Right lobe of liver (tissue), 6 donors: ENCODE results near the gene APOBEC4. TPM values are rescaled to one million over a fixed set of nuclear protein-coding genes. Genes with fewer than 3 reads are reported as not detected.

ENCODE experiments used
- ATAC-seq, 4 donors: fragments of 200-7000 bp; cut with Tn5 transposase; one replicate each; pipeline ENCODE4 v1.9.1; 2020; ENCODE audit warnings: mild to moderate bottlenecking in 4 of 4, moderate library complexity in 4 of 4
- DNase-seq, 3 donors: peaks; one replicate each; pipeline ENCODE4 v3.0.0-alpha.2; 2020
- H3K27ac ChIP-seq, 3 donors: fragments of 200-600 bp; one replicate each; pipeline ENCODE4 v1.8.0; 2022
- H3K27me3 ChIP-seq, 2 donors: fragments of 200-600 bp; one replicate each; pipeline ENCODE4 v1.8.0; 2022
- H3K36me3 ChIP-seq, 4 donors: fragments of 200-600 bp; sonication (generic) in 1 of 4; one replicate each; pipeline versions ENCODE4 v1.5.1 to v1.8.0; 2017 to 2022; ENCODE audit warnings: control low read depth in 1 of 4
- H3K4me1 ChIP-seq, 4 donors: fragments of 200-600 bp; sonication (generic) in 1 of 4; one replicate each; pipeline versions ENCODE4 v1.5.1 to v1.8.0; 2017 to 2022; ENCODE audit warnings: control low read depth in 1 of 4
- H3K4me3 ChIP-seq, 3 donors: fragments of 200-600 bp; one replicate each; pipeline ENCODE4 v1.8.0; 2022
- H3K9me3 ChIP-seq, 4 donors: fragments of 200-600 bp; sonication (generic) in 1 of 4; one replicate each; pipeline versions ENCODE4 v1.5.1 to v1.8.0; 2017 to 2022; ENCODE audit warnings: control low read depth in 1 of 4
- CTCF ChIP-seq, 4 donors: fragments of 200-600 bp in 3 of 4; fragments of 450-650 bp in 1 of 4; IDR thresholded peaks; one replicate each; pipeline versions ENCODE4 v1.5.1 to v1.8.0; 2016 to 2022; ENCODE audit warnings: antibody characterized with exemption in 4 of 4, mild to moderate bottlenecking in 2 of 4
- POLR2A ChIP-seq: fragments of 450-650 bp; IDR thresholded peaks from one replicate; pipeline ENCODE4 v1.6.1; 2017; ENCODE audit warnings: antibody characterized with exemption, mild to moderate bottlenecking
- WGBS: methylation state at CpG from one replicate; pipeline ENCODE4 v1.1.6; 2018; ENCODE audit warnings: low coverage, low lambda C conversion rate; ENCODE audit not compliant: insufficient coverage; ENCODE audit errors: missing lambda C conversion rate; 5-methylcytosine and 5-hydroxymethylcytosine counted together
- intact Hi-C, 2 donors: fragments of 100-400 bp; cut with DNase I; formaldehyde crosslinking; loops; one replicate each; pipeline versions ENCODE4 v1.11.2 to v1.14.1; 2022
- total RNA-seq, 6 experiments: library from RNA; depleted of rRNA in 2 of 6; stranded (reverse); fragments of >200 nt in 2 of 6; fragmentation: NEBNext Ultra II Directional in 3 of 6; extraction: Animal tissue kit (Norgen Biotek cat#: 25700) in 3 of 6; gene quantifications; one replicate each; pipeline versions ENCODE4 v1.1.0 to v1.2.4, GENCODE V29; 2016 to 2023
- donor health status: DM: no; HTN: yes; CAD: no.
- donor health status: DM: no; HTN: no; CAD: no.
- donor health status: DM: no; HTN: no; CAD: no.
- donor health status: DM: no; HTN: yes; CAD: no.
- donor health status: DM: no; HTN: yes; CAD: no.

APOBEC4 gene
- total RNA-seq, 6 experiments from 2014 or later, result not detected

GRCh38 chr1:183693521-183693920 lies 40.4 kb upstream of the APOBEC4 start:
- DNase-seq (no peak), ATAC-seq (no peak)
- Histone ChIP-seq H3K27me3 (no peaks in the 10 kb centered on the region), H3K4me1 (peaks cover 0 to 8% (median 0%) of the 10 kb centered on the region in 4 donors), H3K27ac (no peak overlapping the region), H3K4me3 (no peak overlapping the region), H3K9me3 (no peaks in the 10 kb centered on the region), H3K36me3 (no peaks in the 10 kb centered on the region)
- intact Hi-C loops, result no loop called here
- TF ChIP-seq POLR2A (no peak), CTCF (IDR thresholded peaks at IDR 0.05) (no peak)

- Histone ChIP-seq H3K4me1 (no peaks in the 10 kb centered on the region), H3K4me3 (no peak overlapping the region), H3K9me3 (no peaks in the 10 kb centered on the region), H3K36me3 (no peaks in the 10 kb centered on the region), H3K27ac (no peak overlapping the region), H3K27me3 (no peaks in the 10 kb centered on the region)
- intact Hi-C loops, result no loop called here
- ATAC-seq, result no peak
- DNase-seq, result no peak
- TF ChIP-seq POLR2A, result no peak
- no peak for TF ChIP-seq CTCF (IDR thresholded peaks at IDR 0.05)
These were observed 36.7 kb upstream of the APOBEC4 start for GRCh38 chr1:183689762-183690204.

- Histone ChIP-seq H3K4me3 (no peak overlapping the region), H3K9me3 (no peaks in the 10 kb centered on the region), H3K36me3 (no peaks in the 10 kb centered on the region), H3K27me3 (no peaks in the 10 kb centered on the region), H3K4me1 (no peaks in the 10 kb centered on the region), H3K27ac (no peak overlapping the region)
- TF ChIP-seq POLR2A, result no peak
- no peak for TF ChIP-seq CTCF (IDR thresholded peaks at IDR 0.05)
- intact Hi-C loops, result no loop called here
- WGBS, result 94% methylated on average over 2 of the region's 2 CpGs
- ATAC-seq, result no peak
- DNase-seq, result no peak
These were observed 35.4 kb upstream of the APOBEC4 start for GRCh38 chr1:183688341-183689060.

- 74% methylated on average over 2 of the region's 2 CpGs for WGBS
- Histone ChIP-seq H3K27ac (no peak overlapping the region), H3K4me3 (no peak overlapping the region), H3K27me3 (no peaks in the 10 kb centered on the region), H3K9me3 (no peaks in the 10 kb centered on the region), H3K36me3 (no peaks in the 10 kb centered on the region), H3K4me1 (no peaks in the 10 kb centered on the region)
- intact Hi-C loops, result no loop called here
- ATAC-seq, result no peak
- no peak for DNase-seq
- TF ChIP-seq CTCF (IDR thresholded peaks at IDR 0.05) (no peak), POLR2A (no peak)
These were observed 34.6 kb upstream of the APOBEC4 start for GRCh38 chr1:183687546-183688304.
